Glutamatergic neuron (in vitro differentiated cells): ENCODE results near the gene RBM33. TPM values are rescaled to one million over a fixed set of nuclear protein-coding genes. Genes with fewer than 3 reads are reported as not detected.

ENCODE experiments used
- DNase-seq: peaks from one replicate; pipeline ENCODE4 v3.0.0; 2022
- H3K27ac Mint-ChIP-seq: one replicate; pipeline ENCODE4 v1.8.0; 2020; ENCODE audit warnings: mild to moderate bottlenecking, mixed read lengths, inconsistent platforms; ENCODE audit not compliant: unreplicated experiment
- H3K27me3 Mint-ChIP-seq: one replicate; pipeline ENCODE4 v1.8.0; 2020; ENCODE audit warnings: mild to moderate bottlenecking, moderate library complexity, mixed read lengths, inconsistent platforms; ENCODE audit not compliant: unreplicated experiment
- H3K36me3 Mint-ChIP-seq: one replicate; pipeline ENCODE4 v1.8.0; 2020; ENCODE audit warnings: mild to moderate bottlenecking, mixed read lengths, inconsistent platforms; ENCODE audit not compliant: unreplicated experiment
- H3K4me1 Mint-ChIP-seq: one replicate; pipeline ENCODE4 v1.8.0; 2020; ENCODE audit warnings: mild to moderate bottlenecking, low read depth, mixed read lengths, inconsistent platforms; ENCODE audit not compliant: unreplicated experiment
- H3K4me3 Mint-ChIP-seq: one replicate; pipeline ENCODE4 v1.8.0; 2020; ENCODE audit warnings: mild to moderate bottlenecking, mixed read lengths, inconsistent platforms; ENCODE audit not compliant: unreplicated experiment
- H3K9me3 Mint-ChIP-seq: one replicate; pipeline ENCODE4 v1.8.0; 2020; ENCODE audit warnings: mild to moderate bottlenecking, moderate library complexity, mixed read lengths, inconsistent platforms; ENCODE audit not compliant: unreplicated experiment
- CTCF ChIP-seq: fragments of 200-600 bp; sonication (generic); IDR thresholded peaks from one replicate; pipeline ENCODE4 v1.5.0; 2021; ENCODE audit not compliant: partially characterized antibody, unreplicated experiment
- total RNA-seq: library from RNA; stranded (reverse); fragmentation: NEBNext Ultra II Directional; extraction: Animal tissue kit (Norgen Biotek cat#: 25700); gene quantifications from one replicate; pipeline ENCODE4 v1.2.1, GENCODE V29; 2021; ENCODE audit not compliant: unreplicated experiment

Gene RBM33
- total RNA-seq, 1 donor from 2014 or later, result 67.5 TPM

- peaks cover 8% of the 10 kb centered on the region for H3K27me3 Mint-ChIP-seq
- DNase-seq, result no peak
- H3K36me3 Mint-ChIP-seq, result peaks cover 5% of the 10 kb centered on the region
- no peak overlapping the region for H3K27ac Mint-ChIP-seq
- H3K4me3 Mint-ChIP-seq, result no peak overlapping the region
- peaks cover 4% of the 10 kb centered on the region for H3K9me3 Mint-ChIP-seq
- TF ChIP-seq CTCF, result no peak
- H3K4me1 Mint-ChIP-seq, result no peaks in the 10 kb centered on the region
These were observed 149.7 kb downstream of the RBM33 start for GRCh38 chr7:155794196-155794595.

GRCh38 chr7:155795401-155795800, 150.9 kb downstream of the RBM33 start:
- no peak overlapping the region for H3K27ac Mint-ChIP-seq

GRCh38 chr7:155795951-155796350, 151.5 kb downstream of the RBM33 start:
- Mint-ChIP-seq H3K4me3 (no peak overlapping the region), H3K9me3 (peaks cover 4% of the 10 kb centered on the region), H3K27me3 (peaks cover 17% of the 10 kb centered on the region), H3K27ac (no peak overlapping the region), H3K4me1 (no peaks in the 10 kb centered on the region), H3K36me3 (peaks cover 5% of the 10 kb centered on the region)
- DNase-seq, result no peak
- TF ChIP-seq CTCF, result no peak

More at GRCh38 chr7:155795401-155795800, 150.9 kb downstream of the RBM33 start:
- Mint-ChIP-seq H3K9me3 (peaks cover 4% of the 10 kb centered on the region), H3K4me1 (no peaks in the 10 kb centered on the region), H3K27me3 (peaks cover 14% of the 10 kb centered on the region), H3K4me3 (no peak overlapping the region), H3K36me3 (peaks cover 5% of the 10 kb centered on the region)
- no peak for DNase-seq
- no peak for TF ChIP-seq CTCF

GRCh38 chr7:155796381-155797261, 152.2 kb downstream of the RBM33 start:
- H3K27ac Mint-ChIP-seq, result no peak overlapping the region
- H3K36me3 Mint-ChIP-seq, result peaks cover 1% of the 10 kb centered on the region
- H3K9me3 Mint-ChIP-seq, result peaks cover 3% of the 10 kb centered on the region
- peaks cover 18% of the 10 kb centered on the region for H3K27me3 Mint-ChIP-seq
- H3K4me1 Mint-ChIP-seq, result no peaks in the 10 kb centered on the region
- TF ChIP-seq CTCF, result peak; percentile 95
- peak; percentile 87 for DNase-seq
- no peak overlapping the region for H3K4me3 Mint-ChIP-seq
